ENCODE results near the gene COL17A1.

- TF ChIP-seq, protein P1, sequence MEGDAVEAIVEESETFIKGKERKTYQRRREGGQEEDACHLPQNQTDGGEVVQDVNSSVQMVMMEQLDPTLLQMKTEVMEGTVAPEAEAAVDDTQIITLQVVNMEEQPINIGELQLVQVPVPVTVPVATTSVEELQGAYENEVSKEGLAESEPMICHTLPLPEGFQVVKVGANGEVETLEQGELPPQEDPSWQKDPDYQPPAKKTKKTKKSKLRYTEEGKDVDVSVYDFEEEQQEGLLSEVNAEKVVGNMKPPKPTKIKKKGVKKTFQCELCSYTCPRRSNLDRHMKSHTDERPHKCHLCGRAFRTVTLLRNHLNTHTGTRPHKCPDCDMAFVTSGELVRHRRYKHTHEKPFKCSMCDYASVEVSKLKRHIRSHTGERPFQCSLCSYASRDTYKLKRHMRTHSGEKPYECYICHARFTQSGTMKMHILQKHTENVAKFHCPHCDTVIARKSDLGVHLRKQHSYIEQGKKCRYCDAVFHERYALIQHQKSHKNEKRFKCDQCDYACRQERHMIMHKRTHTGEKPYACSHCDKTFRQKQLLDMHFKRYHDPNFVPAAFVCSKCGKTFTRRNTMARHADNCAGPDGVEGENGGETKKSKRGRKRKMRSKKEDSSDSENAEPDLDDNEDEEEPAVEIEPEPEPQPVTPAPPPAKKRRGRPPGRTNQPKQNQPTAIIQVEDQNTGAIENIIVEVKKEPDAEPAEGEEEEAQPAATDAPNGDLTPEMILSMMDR (conservative IDR thresholded peaks at IDR 0.05), result no peak
- TF ChIP-seq EZH2 (IDR thresholded peaks at IDR 0.05; ENCODE audit: low read depth), result no peak
These were observed 58.9 kb downstream of the COL17A1 start for GRCh38 chr10:104026762-104027161.

All from PC-9 (cell line).